MM.1S (cell line): ENCODE data around the gene LRRC8A.

Experiments used
- DNase-seq: peaks from one replicate; pipeline ENCODE4 v3.0.0-alpha.2; 2015
- H2AFZ ChIP-seq: fragments of 300-600 bp; sonication (generic); 2 replicates; pipeline ENCODE4 v1.6.0; 2016; ENCODE audit warnings: antibody characterized with exemption, low read length
- H3F3A ChIP-seq: fragments of 300-600 bp; sonication (generic); 2 replicates; pipeline ENCODE4 v1.6.1; 2016; ENCODE audit warnings: mild to moderate bottlenecking, antibody characterized with exemption, low read length, moderate library complexity, mixed read lengths; ENCODE audit not compliant: insufficient read depth
- H3K27ac ChIP-seq: fragments of 300-600 bp; sonication (generic); 2 replicates; pipeline ENCODE4 v1.5.1; 2016; ENCODE audit warnings: mild to moderate bottlenecking, low read length
- H3K27me3 ChIP-seq: fragments of 300-600 bp; sonication (generic); replicated peaks from 2 replicates; pipeline ENCODE4 v1.6.0; 2016; ENCODE audit warnings: low read length; ENCODE audit not compliant: insufficient read depth
- H3K36me3 ChIP-seq: fragments of 300-600 bp; sonication (generic); replicated peaks from 2 replicates; pipeline ENCODE4 v1.6.1; 2016; ENCODE audit warnings: mild to moderate bottlenecking, low read length, mixed read lengths; ENCODE audit not compliant: insufficient read depth
- H3K4me1 ChIP-seq: fragments of 300-600 bp; sonication (generic); 2 replicates; pipeline ENCODE4 v1.6.1; 2016; ENCODE audit warnings: low read length, mixed read lengths
- H3K4me2 ChIP-seq: fragments of 300-600 bp; sonication (generic); 2 replicates; pipeline ENCODE4 v1.6.0; 2016; ENCODE audit warnings: low read depth, low read length
- H3K4me3 ChIP-seq: fragments of 300-600 bp; sonication (generic); 2 replicates; pipeline ENCODE4 v1.5.1; 2016; ENCODE audit warnings: low read length, mixed read lengths
- H3K79me2 ChIP-seq: fragments of 300-600 bp; sonication (generic); 2 replicates; pipeline ENCODE4 v1.6.1; 2016; ENCODE audit warnings: mixed run types, low read length, mixed read lengths
- H3K9ac ChIP-seq: fragments of 300-600 bp; sonication (generic); 2 replicates; pipeline ENCODE4 v1.6.1; 2016; ENCODE audit warnings: low read length, mixed read lengths
- H3K9me2 ChIP-seq: fragments of 300-600 bp; sonication (generic); replicated peaks from 2 replicates; pipeline ENCODE4 v1.6.1; 2016; ENCODE audit warnings: mild to moderate bottlenecking, low read length, mixed read lengths; ENCODE audit not compliant: insufficient read depth
- H3K9me3 ChIP-seq: fragments of 300-600 bp; sonication (generic); replicated peaks from 2 replicates; pipeline ENCODE4 v1.6.1; 2016; ENCODE audit warnings: mild to moderate bottlenecking, low read length, mixed read lengths; ENCODE audit not compliant: insufficient read depth
- H4K20me1 ChIP-seq: fragments of 300-600 bp; sonication (generic); 2 replicates; pipeline ENCODE4 v1.6.1; 2016; ENCODE audit warnings: mild to moderate bottlenecking, low read length, moderate library complexity, mixed read lengths; ENCODE audit not compliant: insufficient read depth
- EZH2 ChIP-seq: fragments of 300-600 bp; sonication (generic); optimal IDR thresholded peaks from 2 replicates; pipeline ENCODE3; 2017; ENCODE audit warnings: low read depth, mild to moderate bottlenecking, antibody characterized with exemption, low read length, mixed read lengths
- EZH2phosphoT487 ChIP-seq: fragments of 300-600 bp; sonication (generic); IDR thresholded peaks from 2 replicates; pipeline ENCODE4 v1.6.1; 2018; ENCODE audit warnings: antibody characterized with exemption, low read length
- TF ChIP-seq, protein P1 (sequence below): fragments of 300-600 bp; sonication (generic); IDR thresholded peaks from 2 replicates; pipeline ENCODE4 v1.5.1; 2016; ENCODE audit warnings: antibody characterized with exemption, low read length, mixed read lengths

The LRRC8A gene

DNA sequence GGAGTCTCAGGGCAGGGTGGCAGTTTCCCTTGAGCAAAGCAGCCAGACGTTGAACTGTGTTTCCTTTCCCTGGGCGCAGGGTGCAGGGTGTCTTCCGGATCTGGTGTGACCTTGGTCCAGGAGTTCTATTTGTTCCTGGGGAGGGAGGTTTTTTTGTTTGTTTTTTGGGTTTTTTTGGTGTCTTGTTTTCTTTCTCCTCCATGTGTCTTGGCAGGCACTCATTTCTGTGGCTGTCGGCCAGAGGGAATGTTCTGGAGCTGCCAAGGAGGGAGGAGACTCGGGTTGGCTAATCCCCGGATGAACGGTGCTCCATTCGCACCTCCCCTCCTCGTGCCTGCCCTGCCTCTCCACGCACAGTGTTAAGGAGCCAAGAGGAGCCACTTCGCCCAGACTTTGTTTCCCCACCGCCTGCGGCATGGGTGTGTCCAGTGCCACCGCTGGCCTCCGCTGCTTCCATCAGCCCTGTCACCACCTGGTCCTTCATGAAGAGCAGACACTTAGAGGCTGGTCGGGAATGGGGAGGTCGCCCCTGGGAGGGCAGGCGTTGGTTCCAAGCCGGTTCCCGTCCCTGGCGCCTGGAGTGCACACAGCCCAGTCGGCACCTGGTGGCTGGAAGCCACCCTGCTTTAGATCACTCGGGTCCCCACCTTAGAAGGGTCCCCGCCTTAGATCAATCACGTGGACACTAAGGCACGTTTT lies 35.4 kb downstream of the LRRC8A start:
- H3F3A ChIP-seq = no peaks in the 10 kb centered on the region
- H3K79me2 ChIP-seq = peaks cover 8% of the 10 kb centered on the region
- H3K4me3 ChIP-seq = no peak overlapping the region
- H3K9me3 ChIP-seq = no peaks in the 10 kb centered on the region
- no peaks in the 10 kb centered on the region for H3K36me3 ChIP-seq
- DNase-seq = no peak
- no peak overlapping the region for H2AFZ ChIP-seq
- no peak overlapping the region for H3K27ac ChIP-seq
- no peaks in the 10 kb centered on the region for H3K4me1 ChIP-seq
- no peaks in the 10 kb centered on the region for H3K27me3 ChIP-seq
- no peak overlapping the region for H3K4me2 ChIP-seq
- H3K9me2 ChIP-seq = no peaks in the 10 kb centered on the region
- H4K20me1 ChIP-seq = no peaks in the 10 kb centered on the region
- TF ChIP-seq EZH2 (no peak), EZH2phosphoT487 (no peak)
- TF ChIP-seq, protein P1, sequence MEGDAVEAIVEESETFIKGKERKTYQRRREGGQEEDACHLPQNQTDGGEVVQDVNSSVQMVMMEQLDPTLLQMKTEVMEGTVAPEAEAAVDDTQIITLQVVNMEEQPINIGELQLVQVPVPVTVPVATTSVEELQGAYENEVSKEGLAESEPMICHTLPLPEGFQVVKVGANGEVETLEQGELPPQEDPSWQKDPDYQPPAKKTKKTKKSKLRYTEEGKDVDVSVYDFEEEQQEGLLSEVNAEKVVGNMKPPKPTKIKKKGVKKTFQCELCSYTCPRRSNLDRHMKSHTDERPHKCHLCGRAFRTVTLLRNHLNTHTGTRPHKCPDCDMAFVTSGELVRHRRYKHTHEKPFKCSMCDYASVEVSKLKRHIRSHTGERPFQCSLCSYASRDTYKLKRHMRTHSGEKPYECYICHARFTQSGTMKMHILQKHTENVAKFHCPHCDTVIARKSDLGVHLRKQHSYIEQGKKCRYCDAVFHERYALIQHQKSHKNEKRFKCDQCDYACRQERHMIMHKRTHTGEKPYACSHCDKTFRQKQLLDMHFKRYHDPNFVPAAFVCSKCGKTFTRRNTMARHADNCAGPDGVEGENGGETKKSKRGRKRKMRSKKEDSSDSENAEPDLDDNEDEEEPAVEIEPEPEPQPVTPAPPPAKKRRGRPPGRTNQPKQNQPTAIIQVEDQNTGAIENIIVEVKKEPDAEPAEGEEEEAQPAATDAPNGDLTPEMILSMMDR = no peak
- H3K9ac ChIP-seq = no peak overlapping the region

DNA sequence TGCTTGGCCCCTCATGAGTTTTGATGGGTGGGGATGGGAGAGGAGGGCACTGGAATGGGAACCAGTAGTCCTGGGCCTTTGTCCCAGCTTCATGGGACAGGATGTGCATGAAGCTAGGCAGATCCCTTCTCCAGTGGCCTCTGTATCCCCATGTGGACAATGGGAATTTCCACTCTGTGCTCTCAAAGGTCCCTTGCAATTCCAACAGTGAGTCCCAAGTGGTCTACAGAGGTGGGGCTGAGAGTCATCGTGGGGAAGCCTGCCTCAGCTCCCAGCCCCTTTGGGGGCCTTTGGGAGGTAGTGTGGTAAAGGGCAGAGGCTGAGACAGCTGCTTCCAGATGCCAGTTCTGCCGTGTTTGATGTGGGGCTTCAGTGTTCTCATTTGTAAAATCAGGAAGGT lies 37.0 kb downstream of the LRRC8A start:
- no peaks in the 10 kb centered on the region for H3F3A ChIP-seq
- H3K9me2 ChIP-seq = no peaks in the 10 kb centered on the region
- TF ChIP-seq, protein P1 = no peak
- TF ChIP-seq EZH2phosphoT487 = no peak
- TF ChIP-seq EZH2 = no peak
- H3K27ac ChIP-seq = no peak overlapping the region
- no peak for DNase-seq
- no peak overlapping the region for H3K4me2 ChIP-seq
- no peaks in the 10 kb centered on the region for H3K4me1 ChIP-seq
- H3K9ac ChIP-seq = no peak overlapping the region
- H3K4me3 ChIP-seq = no peak overlapping the region
- no peaks in the 10 kb centered on the region for H3K9me3 ChIP-seq
- no peaks in the 10 kb centered on the region for H4K20me1 ChIP-seq
- no peaks in the 10 kb centered on the region for H3K36me3 ChIP-seq
- H3K79me2 ChIP-seq = no peaks in the 10 kb centered on the region
- H3K27me3 ChIP-seq = no peaks in the 10 kb centered on the region
- no peak overlapping the region for H2AFZ ChIP-seq

DNA sequence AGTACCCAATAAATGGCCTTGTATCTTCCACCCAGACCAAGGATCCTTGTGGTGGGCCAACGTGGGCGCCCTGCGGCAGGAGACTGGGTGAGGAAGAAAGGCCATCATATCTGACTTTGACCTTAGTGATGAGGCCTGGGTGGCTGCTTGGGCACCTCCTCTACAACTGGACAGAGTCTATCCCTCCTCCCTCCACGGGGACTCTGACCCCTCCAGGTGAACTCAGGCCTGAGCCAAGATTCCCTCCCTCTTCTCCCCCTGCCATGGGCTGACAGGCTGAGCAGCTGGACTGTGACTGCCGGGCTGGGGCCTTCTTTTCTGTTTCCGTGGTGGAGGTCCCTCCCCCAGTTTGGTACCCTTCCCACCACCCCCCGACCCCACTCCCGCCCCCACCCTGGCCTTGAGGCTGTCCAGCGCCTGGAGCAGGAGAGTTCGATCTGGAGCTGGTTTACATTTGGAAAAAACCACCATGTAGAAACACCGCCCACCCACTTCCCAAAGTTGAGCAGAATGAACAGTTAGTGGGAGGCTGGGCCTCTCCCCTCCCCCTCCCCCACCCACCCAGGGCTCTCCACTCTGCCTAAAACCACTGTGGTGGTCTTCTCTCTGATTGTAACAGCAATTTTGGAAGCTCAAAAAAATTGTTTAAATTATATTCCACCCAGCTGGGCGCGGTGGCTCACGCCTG lies 37.6 kb downstream of the LRRC8A start:
- no peak for TF ChIP-seq EZH2phosphoT487
- no peak for TF ChIP-seq EZH2
- TF ChIP-seq, protein P1 = no peak
- no peak overlapping the region for H3K9ac ChIP-seq
- no peaks in the 10 kb centered on the region for H3K36me3 ChIP-seq
- no peaks in the 10 kb centered on the region for H3K9me2 ChIP-seq
- no peaks in the 10 kb centered on the region for H3K4me1 ChIP-seq
- no peaks in the 10 kb centered on the region for H3K9me3 ChIP-seq
- H3K79me2 ChIP-seq = no peaks in the 10 kb centered on the region
- H3K4me3 ChIP-seq = no peak overlapping the region
- DNase-seq = no peak
- no peaks in the 10 kb centered on the region for H4K20me1 ChIP-seq
- no peaks in the 10 kb centered on the region for H3K27me3 ChIP-seq
- no peaks in the 10 kb centered on the region for H3F3A ChIP-seq
- no peak overlapping the region for H3K27ac ChIP-seq
- no peak overlapping the region for H2AFZ ChIP-seq
- H3K4me2 ChIP-seq = no peak overlapping the region
